HG02610 (cell line): Measurements from ENCODE around the gene LHFPL3.
A peak's percentile ranks its signal among the peaks of the same experiment; 100 is the strongest.
"Not testable (repeated sequence)": the region's sequence is repeated elsewhere in the genome, so short reads cannot be mapped to it uniquely, and the experiment has no call there.

ENCODE experiments used
- ATAC-seq: cut with Tn5 transposase; IDR thresholded peaks from one replicate; pipeline ENCODE4 v1.9.1; 2021; ENCODE audit warnings: mild to moderate bottlenecking, moderate library complexity; ENCODE audit not compliant: unreplicated experiment

The LHFPL3 gene

DNA sequence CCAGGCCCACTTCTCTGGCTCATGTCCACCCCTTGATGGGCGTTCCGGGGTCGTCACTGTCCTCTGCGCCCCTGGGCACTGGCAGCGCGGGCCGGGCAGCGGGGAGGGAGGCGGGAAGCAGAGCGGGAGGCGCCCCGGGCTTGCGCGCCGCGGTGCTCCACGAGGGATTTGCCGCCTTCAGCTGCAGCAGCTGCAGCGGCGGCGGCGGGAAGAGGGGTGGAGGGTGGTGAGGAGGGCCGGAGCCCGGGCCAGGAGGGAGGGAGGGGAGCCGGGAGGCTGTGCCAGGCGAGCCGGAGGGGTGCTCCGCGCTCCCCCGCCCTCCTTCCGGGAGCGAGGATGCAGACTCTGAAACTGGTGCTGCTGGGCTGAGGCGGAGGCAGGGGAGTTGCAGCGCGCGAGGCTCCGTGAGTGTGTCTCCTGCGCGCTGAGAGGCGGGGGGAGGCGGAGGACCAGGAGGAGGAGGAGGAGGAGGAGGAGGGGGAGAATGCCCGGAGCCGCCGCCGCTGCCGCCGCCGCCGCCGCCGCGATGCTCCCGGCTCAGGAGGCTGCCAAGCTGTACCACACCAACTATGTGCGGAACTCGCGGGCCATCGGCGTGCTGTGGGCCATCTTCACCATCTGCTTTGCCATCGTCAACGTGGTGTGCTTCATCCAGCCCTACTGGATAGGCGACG lies at the start of gene LHFPL3:
Gene LHFPL3, plus strand, starts transcription at position 308 of the 674 bp plus-strand sequence.
- ATAC-seq, result no peak

DNA sequence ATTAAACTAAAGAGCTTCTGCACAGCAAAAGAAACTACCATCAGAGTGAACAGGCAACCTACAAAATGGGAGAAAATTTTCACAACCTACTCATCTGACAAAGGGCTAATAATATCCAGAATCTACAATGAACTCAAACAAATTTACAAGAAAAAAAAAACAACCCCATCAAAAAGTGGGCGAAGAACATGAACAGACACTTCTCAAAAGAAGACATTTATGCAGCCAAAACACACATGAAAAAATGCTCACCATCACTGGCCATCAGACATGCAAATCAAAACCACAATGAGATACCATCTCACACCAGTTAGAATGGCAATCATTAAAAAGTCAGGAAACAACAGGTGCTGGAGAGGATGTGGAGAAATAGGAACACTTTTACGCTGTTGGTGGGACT lies 46.7 kb upstream of the LHFPL3 start:
- ATAC-seq, result not testable (repeated sequence)

GRCh38 chr7:104286839-104287238 lies 41.6 kb upstream of the LHFPL3 start:
- no peak for ATAC-seq

DNA sequence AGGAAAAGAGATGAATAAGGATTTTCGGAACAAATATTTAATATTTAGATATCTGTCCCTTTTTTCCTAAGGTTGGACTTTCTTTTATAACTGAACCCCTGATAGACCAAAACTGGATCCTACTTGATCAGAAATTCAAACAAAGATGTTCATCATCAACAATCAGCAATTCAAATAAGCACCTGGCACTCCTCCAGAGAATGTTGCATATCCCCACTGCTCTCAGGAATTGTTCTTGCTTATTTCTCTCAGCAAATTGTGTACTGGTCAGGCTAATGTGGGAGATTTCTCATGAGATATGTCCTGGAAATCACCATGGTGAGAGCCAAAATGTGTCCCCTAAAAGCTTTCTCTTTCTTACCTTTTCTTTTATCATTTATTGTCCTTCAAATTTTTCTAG lies 40.3 kb upstream of the LHFPL3 start:
- ATAC-seq, result no peak

DNA sequence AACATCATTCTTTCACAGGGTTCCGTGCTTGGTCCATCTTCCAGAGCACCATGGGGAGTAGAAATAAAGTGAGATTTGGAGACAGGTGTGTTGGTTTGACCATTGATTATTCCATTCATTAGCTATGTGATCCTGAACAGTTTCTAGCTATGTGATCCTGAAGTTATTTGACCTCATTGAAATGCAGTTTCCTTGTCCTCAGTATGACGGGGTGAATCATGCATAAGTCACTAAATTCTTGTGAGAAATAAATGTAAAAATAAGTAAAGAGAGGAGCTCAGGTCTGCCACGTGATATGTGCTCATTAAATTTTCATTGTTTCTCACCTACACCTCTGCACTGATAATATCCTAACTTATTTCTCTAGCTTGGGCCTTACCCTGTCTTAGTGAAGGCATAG lies 34.1 kb upstream of the LHFPL3 start:
- ATAC-seq, result no peak

DNA sequence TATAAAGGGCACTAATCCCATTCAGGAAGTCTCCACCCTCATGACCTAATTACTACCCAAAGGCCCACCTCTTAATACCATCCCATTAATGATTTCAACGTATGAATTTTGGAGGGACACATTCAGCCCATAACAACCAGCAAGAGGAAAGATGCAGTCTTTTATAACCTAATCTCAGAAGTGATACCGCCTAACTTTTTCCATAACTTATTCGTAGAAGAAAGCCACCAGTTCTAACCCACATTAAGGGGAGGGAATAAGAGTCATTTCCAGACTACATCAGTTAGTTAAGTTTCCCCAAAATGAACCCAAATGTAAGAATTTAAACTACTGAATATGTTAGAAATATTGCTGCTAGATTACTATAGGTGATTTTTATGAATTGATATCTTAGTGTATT lies 32.1 kb upstream of the LHFPL3 start:
- ATAC-seq, result no peak

- no peak for ATAC-seq
These were observed 31.5 kb upstream of the LHFPL3 start for GRCh38 chr7:104296900-104297299.

DNA sequence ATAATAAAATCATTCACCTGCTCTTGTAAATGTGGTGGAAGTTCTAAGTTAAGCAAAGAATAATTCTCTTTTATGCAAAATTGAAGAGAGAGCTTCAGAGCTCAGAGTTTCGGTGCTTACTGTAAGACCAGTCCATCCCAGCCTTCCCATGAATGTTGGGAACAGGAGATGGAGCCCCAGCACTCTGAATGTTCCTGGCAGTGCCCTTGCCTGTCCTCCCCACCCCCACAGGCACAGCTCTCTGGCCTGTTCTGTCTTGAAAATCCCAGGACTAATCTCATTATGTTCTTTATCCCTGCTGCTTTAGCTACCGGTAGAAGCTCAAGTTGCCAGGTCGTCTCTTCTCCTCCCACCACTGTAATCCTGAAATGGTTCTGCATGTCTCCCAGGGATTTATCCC lies 29.1 kb upstream of the LHFPL3 start:
- ATAC-seq, result no peak

GRCh38 chr7:104299777-104300176 lies 28.6 kb upstream of the LHFPL3 start:
- no peak for ATAC-seq

- ATAC-seq, result no peak
These were observed 21.6 kb upstream of the LHFPL3 start for GRCh38 chr7:104306793-104307192.

- no peak for ATAC-seq
These were observed 10.3 kb upstream of the LHFPL3 start for GRCh38 chr7:104317948-104318629.

GRCh38 chr7:104327534-104327933 lies 869 bp upstream of the LHFPL3 start:
- no peak for ATAC-seq

GRCh38 chr7:104327938-104328295 lies 486 bp upstream of the LHFPL3 start:
- ATAC-seq, result no peak

DNA sequence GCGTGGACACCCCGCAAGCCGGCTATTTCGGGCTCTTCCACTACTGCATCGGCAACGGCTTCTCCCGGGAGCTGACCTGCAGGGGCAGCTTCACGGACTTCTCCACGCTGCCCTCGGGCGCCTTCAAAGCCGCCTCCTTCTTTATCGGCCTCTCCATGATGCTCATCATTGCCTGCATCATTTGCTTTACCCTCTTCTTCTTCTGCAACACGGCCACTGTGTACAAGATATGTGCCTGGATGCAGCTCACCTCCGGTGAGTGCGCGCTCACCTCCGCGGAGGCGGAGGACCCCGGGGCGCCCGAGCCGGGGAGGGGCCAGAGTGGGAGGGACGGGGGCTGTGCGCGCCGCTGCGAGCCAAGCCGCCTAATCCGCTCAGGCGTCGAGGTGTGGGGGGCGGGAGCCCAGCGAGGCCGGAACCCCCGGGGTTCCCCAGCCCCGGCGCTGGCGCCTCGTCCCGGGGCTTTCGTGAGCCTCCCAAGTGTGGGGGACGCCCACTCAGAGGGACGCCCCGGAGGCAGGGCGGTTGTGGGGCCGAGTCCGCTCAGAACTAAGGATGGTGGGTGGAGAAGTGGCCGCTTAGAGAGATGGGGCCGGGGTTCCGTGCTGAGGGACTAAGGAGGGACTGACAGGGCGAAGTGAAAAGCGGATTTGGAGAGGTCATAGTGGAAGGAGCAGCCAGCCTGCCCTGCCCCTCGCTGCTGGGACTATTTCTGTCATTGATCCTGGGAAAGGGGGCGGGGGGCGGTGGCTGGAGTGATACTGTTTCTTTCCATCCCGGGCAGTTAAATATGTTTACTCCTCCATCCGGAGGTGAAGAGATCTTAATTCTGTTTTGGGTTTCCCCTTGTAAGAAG lies 795 bp downstream of the LHFPL3 start:
- no peak for ATAC-seq

GRCh38 chr7:104341546-104341945 lies 13.1 kb downstream of the LHFPL3 start:
- peak; percentile 49 for ATAC-seq

DNA sequence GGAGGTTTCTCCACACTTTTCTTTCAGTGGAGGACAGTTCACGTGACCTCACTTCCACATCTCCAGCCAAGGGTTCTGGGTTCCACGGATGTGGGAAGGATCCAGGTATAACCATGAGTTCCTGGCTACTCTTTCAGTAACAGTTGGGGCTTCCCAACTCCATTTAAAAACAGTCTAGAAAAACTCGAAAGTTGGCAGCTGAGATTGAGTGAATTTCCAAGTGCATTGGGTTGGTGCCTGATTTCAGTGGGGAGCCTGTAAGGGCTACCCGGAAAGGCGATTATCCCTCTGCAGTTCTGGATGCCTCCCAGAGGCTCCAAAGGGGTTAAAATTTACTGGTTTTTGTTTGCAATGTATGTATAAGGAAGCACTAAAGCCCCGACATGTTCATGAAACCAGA lies 24.3 kb downstream of the LHFPL3 start:
- no peak for ATAC-seq

DNA sequence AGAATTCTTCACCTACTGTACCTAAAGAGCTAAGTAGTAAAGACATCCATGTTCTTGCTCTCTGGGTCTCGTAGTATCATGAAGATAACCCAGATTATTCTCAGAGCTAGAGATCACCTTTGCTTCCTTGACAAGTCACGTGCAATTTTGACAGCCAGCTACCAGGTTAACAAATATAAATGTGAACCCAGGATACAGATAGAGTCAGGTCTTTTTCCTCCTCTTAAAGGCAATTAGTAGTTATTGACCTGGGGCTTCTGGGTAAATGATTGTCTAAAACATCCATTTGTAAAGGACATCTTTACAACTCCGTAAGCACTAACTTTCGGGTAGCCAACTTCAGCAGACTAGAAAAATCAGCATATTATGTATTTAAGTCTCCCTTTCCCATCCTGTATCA lies 28.8 kb downstream of the LHFPL3 start:
- ATAC-seq, result no peak

DNA sequence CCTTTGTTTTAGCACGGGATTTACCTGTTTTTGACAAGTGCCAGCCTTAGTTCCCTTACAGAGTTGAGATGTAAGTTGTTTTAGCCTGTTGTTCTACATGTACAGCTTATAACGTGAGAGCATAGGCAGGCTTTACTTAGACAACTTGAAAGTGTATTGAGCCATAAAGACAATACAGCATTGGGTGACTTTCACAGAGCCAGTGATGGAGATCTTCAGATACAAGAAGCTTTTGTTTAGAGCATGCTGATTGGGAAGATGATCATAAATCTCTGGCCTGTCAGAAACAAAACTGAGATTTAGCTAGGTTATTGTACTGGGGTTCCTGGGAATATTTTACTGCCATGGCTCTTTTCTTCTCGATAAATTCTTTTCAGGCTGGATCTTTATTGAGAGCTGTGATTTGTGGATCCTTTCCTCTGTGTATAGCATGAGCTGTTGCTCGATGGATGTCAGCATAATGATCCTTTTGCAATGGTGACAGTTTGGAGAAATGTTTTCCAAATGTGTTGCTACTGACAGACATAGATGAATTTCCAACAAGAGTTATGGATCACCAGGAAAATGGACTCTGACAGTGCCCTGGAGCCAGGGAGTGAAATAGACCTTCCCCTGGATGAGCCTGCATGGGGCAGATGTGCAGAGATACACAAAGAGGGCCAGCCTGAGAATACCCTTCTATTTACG lies 30.2 kb downstream of the LHFPL3 start:
- no peak for ATAC-seq

GRCh38 chr7:104362756-104363155 lies 34.4 kb downstream of the LHFPL3 start:
- ATAC-seq, result no peak

DNA sequence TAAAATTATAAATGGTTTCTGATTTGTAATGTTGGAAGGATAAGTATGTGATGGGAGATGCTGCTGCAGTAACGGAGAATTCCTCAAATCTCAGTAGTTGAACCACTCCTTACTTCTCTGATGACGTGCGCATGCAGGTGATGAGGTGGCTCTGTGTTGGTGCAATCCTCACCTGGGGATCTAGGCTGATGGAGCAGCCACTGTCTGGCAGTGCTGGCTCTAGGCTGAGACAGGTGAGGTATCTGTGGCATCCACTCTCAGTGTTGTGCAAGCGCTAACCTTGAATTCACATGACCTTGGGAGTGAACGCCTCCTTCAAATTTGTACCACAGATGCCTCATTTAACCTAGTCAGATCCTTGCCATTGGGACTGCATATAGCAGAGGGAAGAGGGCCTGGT lies 35.0 kb downstream of the LHFPL3 start:
- no peak for ATAC-seq

GRCh38 chr7:104366390-104366789 lies 38.0 kb downstream of the LHFPL3 start:
- no peak for ATAC-seq
